Type B pancreatic cell (in vitro differentiated cells): Measurements from ENCODE around the gene FANCG. TPM values are rescaled to one million over a fixed set of nuclear protein-coding genes. Genes with fewer than 3 reads are reported as not detected.

Experiments
- DNase-seq: peaks from one replicate; pipeline ENCODE4 v3.0.0; 2021; ENCODE audit warnings: mixed read lengths; ENCODE audit not compliant: unreplicated experiment; ENCODE audit errors: extremely low spot score
- H3K27ac Mint-ChIP-seq: 2 replicates; pipeline ENCODE4 v1.8.0; 2021; ENCODE audit warnings: mild to moderate bottlenecking, mixed read lengths
- H3K27me3 Mint-ChIP-seq: 2 replicates; pipeline ENCODE4 v1.8.0; 2021; ENCODE audit warnings: mixed read lengths
- H3K36me3 Mint-ChIP-seq: 2 replicates; pipeline ENCODE4 v1.8.0; 2021; ENCODE audit warnings: mixed read lengths
- H3K4me1 Mint-ChIP-seq: one replicate; pipeline ENCODE4 v1.8.0; 2021; ENCODE audit warnings: mixed read lengths; ENCODE audit not compliant: unreplicated experiment
- H3K4me3 Mint-ChIP-seq: 2 replicates; pipeline ENCODE4 v1.8.0; 2021; ENCODE audit warnings: mild to moderate bottlenecking, mixed read lengths
- H3K9me3 Mint-ChIP-seq: 2 replicates; pipeline ENCODE4 v1.8.0; 2021; ENCODE audit warnings: mixed read lengths
- total RNA-seq: library from RNA; stranded (reverse); gene quantifications from 2 replicates; pipeline ENCODE4 v1.2.1, GENCODE V29; 2021; ENCODE audit warnings: low replicate concordance
- TF ChIP-seq, protein P1 (sequence below): fragments of 200-600 bp; sonication (generic); conservative IDR thresholded peaks from 2 replicates; pipeline ENCODE4 v1.5.0; 2021; ENCODE audit warnings: antibody characterized with exemption, mild to moderate bottlenecking

Gene FANCG
- total RNA-seq, 1 donor from 2014 or later = 72.6 TPM

DNA sequence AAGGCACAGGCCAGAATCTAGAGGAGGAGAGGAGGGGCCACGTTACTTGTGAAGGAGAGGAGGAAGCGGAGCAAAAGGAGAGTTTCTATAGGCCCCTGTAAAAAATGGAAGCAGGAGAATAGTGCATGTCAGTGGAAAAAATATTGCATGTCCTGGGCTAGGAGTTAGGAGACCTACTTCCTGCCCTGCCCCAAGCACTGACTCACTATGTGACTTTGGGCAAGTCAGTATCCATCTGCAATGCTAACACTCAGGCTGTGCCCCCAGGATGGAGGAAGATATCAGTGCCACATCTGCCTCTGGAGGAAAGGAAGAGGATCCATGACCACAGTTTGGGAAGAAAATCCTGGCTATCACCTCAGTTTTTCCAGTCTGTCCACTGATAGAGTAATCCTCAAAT, 9.7 kb upstream of the FANCG start:
- H3K27ac Mint-ChIP-seq = no peak overlapping the region
- H3K9me3 Mint-ChIP-seq = no peaks in the 10 kb centered on the region
- no peaks in the 10 kb centered on the region for H3K27me3 Mint-ChIP-seq
- H3K4me3 Mint-ChIP-seq = no peak overlapping the region
- TF ChIP-seq, protein P1, sequence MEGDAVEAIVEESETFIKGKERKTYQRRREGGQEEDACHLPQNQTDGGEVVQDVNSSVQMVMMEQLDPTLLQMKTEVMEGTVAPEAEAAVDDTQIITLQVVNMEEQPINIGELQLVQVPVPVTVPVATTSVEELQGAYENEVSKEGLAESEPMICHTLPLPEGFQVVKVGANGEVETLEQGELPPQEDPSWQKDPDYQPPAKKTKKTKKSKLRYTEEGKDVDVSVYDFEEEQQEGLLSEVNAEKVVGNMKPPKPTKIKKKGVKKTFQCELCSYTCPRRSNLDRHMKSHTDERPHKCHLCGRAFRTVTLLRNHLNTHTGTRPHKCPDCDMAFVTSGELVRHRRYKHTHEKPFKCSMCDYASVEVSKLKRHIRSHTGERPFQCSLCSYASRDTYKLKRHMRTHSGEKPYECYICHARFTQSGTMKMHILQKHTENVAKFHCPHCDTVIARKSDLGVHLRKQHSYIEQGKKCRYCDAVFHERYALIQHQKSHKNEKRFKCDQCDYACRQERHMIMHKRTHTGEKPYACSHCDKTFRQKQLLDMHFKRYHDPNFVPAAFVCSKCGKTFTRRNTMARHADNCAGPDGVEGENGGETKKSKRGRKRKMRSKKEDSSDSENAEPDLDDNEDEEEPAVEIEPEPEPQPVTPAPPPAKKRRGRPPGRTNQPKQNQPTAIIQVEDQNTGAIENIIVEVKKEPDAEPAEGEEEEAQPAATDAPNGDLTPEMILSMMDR = no peak
- peaks cover 1% of the 10 kb centered on the region for H3K4me1 Mint-ChIP-seq
- DNase-seq = no peak
- peaks cover 14% of the 10 kb centered on the region for H3K36me3 Mint-ChIP-seq

DNA sequence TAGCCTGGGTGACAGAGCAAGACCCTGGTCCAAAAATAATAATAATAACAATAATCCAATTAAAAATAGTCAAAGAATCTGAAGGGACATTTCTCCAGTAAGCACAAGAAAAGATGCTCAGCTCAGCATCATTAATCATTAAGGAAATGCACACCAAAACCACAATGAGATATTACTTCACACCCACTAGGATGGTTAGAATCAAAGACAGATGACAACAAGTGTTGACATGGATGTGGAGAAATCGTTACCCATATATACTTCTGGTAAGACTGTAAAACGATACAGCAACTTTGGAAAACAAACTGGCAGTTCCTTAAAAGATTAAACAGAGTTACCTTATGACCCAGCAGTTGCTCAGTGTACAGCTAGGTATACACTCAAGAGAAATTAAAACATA, 5.3 kb upstream of the FANCG start:
- TF ChIP-seq, protein P1 = no peak
- DNase-seq = no peak
- Mint-ChIP-seq H3K27me3 (no peaks in the 10 kb centered on the region), H3K9me3 (no peaks in the 10 kb centered on the region), H3K4me3 (no peak overlapping the region), H3K4me1 (peaks cover 1% of the 10 kb centered on the region), H3K27ac (no peak overlapping the region), H3K36me3 (peaks cover 7% of the 10 kb centered on the region)

DNA sequence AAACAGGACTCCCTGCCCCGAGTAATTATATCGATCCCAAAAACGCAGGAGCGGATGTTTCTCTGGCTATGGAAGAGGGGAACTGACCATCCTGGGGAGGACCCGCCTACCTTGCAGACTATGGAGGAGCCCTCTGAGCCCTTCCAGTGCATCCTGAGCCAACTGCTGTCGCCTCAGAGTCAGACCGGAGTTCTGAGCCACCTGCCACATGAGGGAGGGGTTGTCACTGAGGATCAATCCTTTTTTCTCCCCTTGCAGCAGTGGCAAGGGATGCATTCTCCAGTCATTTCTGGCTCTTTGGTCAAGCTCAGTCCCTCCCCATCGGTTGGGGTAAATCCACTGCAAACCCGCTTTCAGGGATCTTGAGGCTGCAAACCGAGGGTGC, 709 bp downstream of the FANCG start:
- H3K9me3 Mint-ChIP-seq = no peaks in the 10 kb centered on the region
- peaks cover 20% of the 10 kb centered on the region for H3K4me1 Mint-ChIP-seq
- peak overlapping the region; percentile 55 for H3K27ac Mint-ChIP-seq
- TF ChIP-seq, protein P1 = no peak
- peak overlapping the region; percentile 97 for H3K4me3 Mint-ChIP-seq
- H3K36me3 Mint-ChIP-seq = peaks cover 13% of the 10 kb centered on the region
- no peak for DNase-seq
- no peaks in the 10 kb centered on the region for H3K27me3 Mint-ChIP-seq

DNA sequence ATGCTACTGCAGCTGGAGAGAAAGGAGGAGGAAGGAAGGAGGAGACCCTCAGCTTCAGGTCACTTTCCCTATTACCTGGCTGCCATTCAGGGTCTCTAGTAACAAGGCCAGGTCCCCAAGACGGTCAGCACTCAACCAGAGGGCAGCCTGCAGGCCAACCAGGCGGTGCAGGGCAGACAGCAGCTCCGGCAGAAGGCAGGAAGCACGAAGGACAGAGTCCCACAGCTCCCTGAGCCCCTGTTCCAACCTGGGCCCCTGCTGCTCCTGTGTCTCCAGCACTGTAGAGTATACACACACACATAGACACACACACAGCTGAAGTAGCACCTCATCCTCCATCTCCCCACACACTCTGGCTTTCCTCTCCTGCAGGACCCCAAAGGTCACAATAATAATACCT, 1.7 kb downstream of the FANCG start:
- H3K9me3 Mint-ChIP-seq = no peaks in the 10 kb centered on the region
- peaks cover 20% of the 10 kb centered on the region for H3K4me1 Mint-ChIP-seq
- no peak for DNase-seq
- H3K27ac Mint-ChIP-seq = peak overlapping the region; percentile 55
- peaks cover 18% of the 10 kb centered on the region for H3K36me3 Mint-ChIP-seq
- no peaks in the 10 kb centered on the region for H3K27me3 Mint-ChIP-seq
- H3K4me3 Mint-ChIP-seq = peak overlapping the region; percentile 97
- TF ChIP-seq, protein P1 = no peak

DNA sequence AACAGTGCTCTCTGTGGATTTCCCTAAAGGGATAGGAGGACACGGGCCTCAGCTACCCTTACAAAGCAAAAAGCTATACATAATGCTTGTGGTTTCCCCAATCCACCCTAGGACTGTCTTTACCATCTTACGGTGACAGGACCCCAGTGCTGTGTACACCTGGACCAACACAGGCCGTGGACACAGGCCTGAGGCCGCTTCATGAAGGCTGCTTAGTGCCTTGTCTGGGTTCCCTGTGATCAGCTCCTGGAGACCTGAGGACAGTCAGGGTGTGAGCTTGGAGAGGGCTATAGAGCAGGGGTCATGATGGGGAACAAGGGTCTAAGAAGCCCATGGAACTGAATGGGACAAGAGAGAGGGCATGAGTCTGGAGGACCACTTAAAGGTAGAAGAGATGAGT, 2.9 kb downstream of the FANCG start:
- no peaks in the 10 kb centered on the region for H3K27me3 Mint-ChIP-seq
- no peaks in the 10 kb centered on the region for H3K9me3 Mint-ChIP-seq
- TF ChIP-seq, protein P1 = no peak
- H3K36me3 Mint-ChIP-seq = peaks cover 24% of the 10 kb centered on the region
- DNase-seq = no peak
- peaks cover 25% of the 10 kb centered on the region for H3K4me1 Mint-ChIP-seq
- H3K4me3 Mint-ChIP-seq = peak overlapping the region; percentile 97
- H3K27ac Mint-ChIP-seq = no peak overlapping the region

DNA sequence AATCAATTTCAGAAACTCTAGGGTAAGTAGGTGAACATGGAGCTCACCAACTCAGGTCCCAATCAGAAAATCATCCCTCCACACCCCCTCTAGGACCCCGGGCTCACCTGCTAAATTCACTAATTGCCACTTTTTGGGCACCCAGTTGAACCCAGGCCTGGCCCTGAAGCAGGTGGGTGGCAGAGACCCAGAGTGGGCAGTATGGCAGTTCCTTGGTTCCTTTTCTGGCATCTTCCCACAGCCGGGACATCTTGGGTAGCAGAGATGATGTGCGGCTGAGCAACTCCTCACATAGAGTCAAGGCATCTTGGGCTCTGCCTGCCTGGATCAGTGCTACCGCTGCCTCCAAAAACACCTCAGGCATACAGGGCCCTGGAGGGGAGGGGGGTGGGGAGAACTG, 4.4 kb downstream of the FANCG start:
- Mint-ChIP-seq H3K4me1 (peaks cover 30% of the 10 kb centered on the region), H3K9me3 (no peaks in the 10 kb centered on the region), H3K36me3 (peaks cover 25% of the 10 kb centered on the region), H3K27ac (no peak overlapping the region), H3K4me3 (no peak overlapping the region), H3K27me3 (no peaks in the 10 kb centered on the region)
- TF ChIP-seq, protein P1 = no peak
- no peak for DNase-seq
